GM21526 (cell line): ENCODE data around the gene BCO1.

Source experiments
- ATAC-seq: cut with Tn5 transposase; IDR thresholded peaks from one replicate; pipeline ENCODE4 v1.9.1; 2021; ENCODE audit warnings: moderate library complexity; ENCODE audit not compliant: unreplicated experiment, low FRiP score

The BCO1 gene

GRCh38 chr16:81314603-81315270 is 76.2 kb downstream of the BCO1 start, which contains the start of gene GAN:
TSS of gene GAN (plus strand) at chr16:81314962. CDS start at chr16:81315114, 152 bp downstream.
- ATAC-seq, result peak; percentile 94

GRCh38 chr16:81315271-81316175 is 77.0 kb downstream of the BCO1 start:
- peak; percentile 40 for ATAC-seq

- ATAC-seq, result no peak
These were observed 77.6 kb downstream of the BCO1 start for GRCh38 chr16:81316176-81316496.

- no peak for ATAC-seq
These were observed 80.2 kb downstream of the BCO1 start for GRCh38 chr16:81318711-81319110.

GRCh38 chr16:81319221-81319912 is 80.9 kb downstream of the BCO1 start:
- ATAC-seq, result no peak

GRCh38 chr16:81321039-81321438 is 82.5 kb downstream of the BCO1 start:
- ATAC-seq, result no peak

- ATAC-seq, result no peak
These were observed 83.0 kb downstream of the BCO1 start for GRCh38 chr16:81321536-81321935.

- no peak for ATAC-seq
These were observed 86.3 kb downstream of the BCO1 start for GRCh38 chr16:81324808-81325207.

GRCh38 chr16:81327011-81327410 is 88.5 kb downstream of the BCO1 start:
- no peak for ATAC-seq

- ATAC-seq, result no peak
These were observed 89.1 kb downstream of the BCO1 start for GRCh38 chr16:81327447-81328196.

- no peak for ATAC-seq
These were observed 91.5 kb downstream of the BCO1 start for GRCh38 chr16:81329947-81330346.

GRCh38 chr16:81333356-81333755 is 94.9 kb downstream of the BCO1 start:
- ATAC-seq, result no peak

- no peak for ATAC-seq
These were observed 97.2 kb downstream of the BCO1 start for GRCh38 chr16:81335669-81336068.

GRCh38 chr16:81337097-81337496 is 98.6 kb downstream of the BCO1 start:
- no peak for ATAC-seq
